Activated T-cell treated with anti-CD3 and anti-CD28 coated beads, Interleukin-2, amount 50 U/mL, for 24 hours (primary cell): ENCODE measurements around the gene FAM3B.
"Not testable (repeated sequence)": the region's sequence is repeated elsewhere in the genome, so short reads cannot be mapped to it uniquely, and the experiment has no call there.

ENCODE experiments used
- DNase-seq: peaks from one replicate; pipeline ENCODE4 v3.0.0-alpha.2; 2020
- H3K27ac Mint-ChIP-seq: 2 replicates; pipeline ENCODE4 v1.8.0; 2020; ENCODE audit warnings: mild to moderate bottlenecking, mixed read lengths
- H3K27me3 Mint-ChIP-seq: 2 replicates; pipeline ENCODE4 v1.8.0; 2020; ENCODE audit warnings: mixed read lengths
- H3K36me3 Mint-ChIP-seq: 2 replicates; pipeline ENCODE4 v1.8.0; 2020; ENCODE audit warnings: low read depth, mixed read lengths
- H3K4me1 Mint-ChIP-seq: 2 replicates; pipeline ENCODE4 v1.8.0; 2020; ENCODE audit warnings: low read depth, mixed read lengths
- H3K4me3 Mint-ChIP-seq: 2 replicates; pipeline ENCODE4 v1.8.0; 2020; ENCODE audit warnings: mild to moderate bottlenecking, moderate library complexity, mixed read lengths
- H3K9me3 Mint-ChIP-seq: 2 replicates; pipeline ENCODE4 v1.8.0; 2020; ENCODE audit warnings: mixed read lengths

The FAM3B gene

DNA sequence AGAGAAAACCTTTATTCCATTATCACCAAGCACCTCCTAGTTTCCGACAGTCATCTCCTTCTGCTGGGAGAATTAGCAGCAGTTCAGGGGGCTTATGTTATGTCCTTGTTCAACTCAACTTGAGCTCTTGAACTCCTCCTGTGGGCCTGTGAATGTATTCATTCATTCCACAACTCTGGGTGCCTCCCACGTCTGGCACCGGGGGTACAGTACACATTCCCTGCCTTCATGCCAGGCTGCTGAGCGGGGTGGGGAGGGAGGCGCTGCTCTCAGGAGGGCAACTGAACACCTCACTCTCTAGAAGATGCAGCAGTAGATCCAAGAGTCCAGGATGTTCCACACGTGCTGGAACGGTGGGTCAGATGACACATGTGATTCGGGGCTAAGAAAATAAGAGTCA, 40.9 kb downstream of the FAM3B start:
- no peaks in the 10 kb centered on the region for H3K9me3 Mint-ChIP-seq
- H3K27ac Mint-ChIP-seq: no peak overlapping the region
- H3K4me3 Mint-ChIP-seq: no peak overlapping the region

DNA sequence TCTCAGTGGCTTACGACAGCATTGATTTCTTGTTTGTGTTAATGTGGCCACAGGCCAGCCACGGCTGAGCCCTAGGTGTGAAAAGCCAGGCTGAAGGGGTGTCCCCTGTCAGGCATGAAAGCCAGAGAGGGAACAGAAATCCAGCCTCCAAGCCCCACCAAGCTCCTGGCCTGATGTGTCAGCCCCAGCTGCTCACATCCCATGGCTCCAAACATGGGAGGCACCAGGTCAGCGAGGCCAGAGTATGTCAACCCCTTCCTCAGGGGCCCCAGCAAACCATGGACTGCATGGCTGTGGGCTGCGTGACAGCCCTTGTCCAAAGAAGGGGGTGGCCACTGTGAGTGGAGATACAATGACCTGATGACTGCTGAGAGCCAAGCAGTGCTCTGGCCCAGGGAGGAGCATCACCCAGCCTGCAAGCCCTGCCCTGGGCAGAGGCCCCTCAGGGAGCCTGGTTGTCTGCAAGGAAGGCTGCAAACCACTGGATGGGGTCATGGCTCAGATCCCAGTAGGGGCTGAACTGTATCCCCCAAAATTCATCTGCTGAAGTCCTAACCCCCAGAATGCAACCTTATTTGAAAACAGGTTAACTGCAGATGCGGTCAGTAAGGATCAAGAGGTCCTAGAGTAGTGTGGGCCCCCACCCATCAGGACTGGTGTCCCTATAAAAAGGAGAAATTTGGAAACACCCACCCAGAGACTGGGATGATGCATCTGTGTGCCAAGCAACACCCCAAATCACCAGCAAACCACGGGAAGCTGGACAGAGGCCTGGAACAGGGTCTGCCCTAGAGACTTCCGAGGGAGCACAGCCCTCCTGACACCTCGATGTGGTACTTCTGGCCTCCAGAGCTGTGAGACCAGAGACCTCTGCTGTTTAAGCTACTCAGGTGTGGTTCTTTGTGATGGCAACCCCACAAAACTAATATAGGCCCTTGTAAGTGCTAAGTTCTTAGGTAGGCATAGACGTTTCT, 41.9 kb downstream of the FAM3B start:
- Mint-ChIP-seq H3K27ac (no peak overlapping the region), H3K36me3 (no peaks in the 10 kb centered on the region), H3K9me3 (no peaks in the 10 kb centered on the region), H3K4me3 (no peak overlapping the region), H3K27me3 (no peaks in the 10 kb centered on the region), H3K4me1 (peaks cover 30% of the 10 kb centered on the region)
- no peak for DNase-seq

More for the DNA sequence above, 40.9 kb downstream of the FAM3B start:
- H3K4me1 Mint-ChIP-seq: peaks cover 20% of the 10 kb centered on the region
- no peaks in the 10 kb centered on the region for H3K27me3 Mint-ChIP-seq
- no peaks in the 10 kb centered on the region for H3K36me3 Mint-ChIP-seq
- DNase-seq: no peak

DNA sequence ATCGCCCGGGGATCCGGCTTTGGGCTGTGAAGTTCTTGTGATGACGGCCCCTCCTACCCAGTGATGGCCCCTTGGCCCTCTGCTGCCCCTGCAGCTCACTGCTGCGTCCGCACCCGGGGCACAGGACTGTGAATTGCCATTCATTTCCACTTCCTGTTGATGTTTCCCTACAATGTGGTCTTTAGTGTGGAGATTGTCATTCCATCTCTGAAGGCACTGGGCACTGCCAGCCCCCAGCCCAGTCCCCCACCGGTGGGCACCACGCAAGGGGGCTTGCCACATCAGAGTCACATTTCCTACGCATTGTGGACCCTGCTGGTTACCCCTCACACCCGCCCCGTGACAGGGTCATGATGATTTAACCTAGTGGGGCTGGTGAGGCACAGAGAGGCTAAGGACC, 42.7 kb downstream of the FAM3B start:
- Mint-ChIP-seq H3K36me3 (no peaks in the 10 kb centered on the region), H3K4me3 (no peak overlapping the region), H3K27me3 (no peaks in the 10 kb centered on the region), H3K4me1 (peaks cover 38% of the 10 kb centered on the region), H3K27ac (no peak overlapping the region), H3K9me3 (no peaks in the 10 kb centered on the region)
- no peak for DNase-seq

DNA sequence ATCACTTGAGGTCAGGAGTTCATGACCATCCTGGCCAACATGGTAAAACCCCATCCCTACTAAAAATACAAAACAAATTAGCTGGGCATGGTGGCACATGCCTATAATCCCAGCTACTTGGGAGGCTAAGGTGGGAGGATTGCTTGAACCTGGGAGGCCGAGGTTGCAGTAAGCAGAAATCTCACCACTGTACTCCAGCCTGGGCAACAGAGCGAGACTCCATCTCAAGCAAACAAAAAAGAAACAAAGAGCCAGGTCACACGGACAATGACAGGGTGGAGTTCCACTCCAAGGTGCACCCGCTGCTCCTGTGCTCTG, 43.1 kb downstream of the FAM3B start:
- H3K9me3 Mint-ChIP-seq, H3K27ac Mint-ChIP-seq, DNase-seq, H3K4me3 Mint-ChIP-seq, H3K27me3 Mint-ChIP-seq, H3K36me3 Mint-ChIP-seq: not testable (repeated sequence)
- peaks cover 40% of the 10 kb centered on the region for H3K4me1 Mint-ChIP-seq

DNA sequence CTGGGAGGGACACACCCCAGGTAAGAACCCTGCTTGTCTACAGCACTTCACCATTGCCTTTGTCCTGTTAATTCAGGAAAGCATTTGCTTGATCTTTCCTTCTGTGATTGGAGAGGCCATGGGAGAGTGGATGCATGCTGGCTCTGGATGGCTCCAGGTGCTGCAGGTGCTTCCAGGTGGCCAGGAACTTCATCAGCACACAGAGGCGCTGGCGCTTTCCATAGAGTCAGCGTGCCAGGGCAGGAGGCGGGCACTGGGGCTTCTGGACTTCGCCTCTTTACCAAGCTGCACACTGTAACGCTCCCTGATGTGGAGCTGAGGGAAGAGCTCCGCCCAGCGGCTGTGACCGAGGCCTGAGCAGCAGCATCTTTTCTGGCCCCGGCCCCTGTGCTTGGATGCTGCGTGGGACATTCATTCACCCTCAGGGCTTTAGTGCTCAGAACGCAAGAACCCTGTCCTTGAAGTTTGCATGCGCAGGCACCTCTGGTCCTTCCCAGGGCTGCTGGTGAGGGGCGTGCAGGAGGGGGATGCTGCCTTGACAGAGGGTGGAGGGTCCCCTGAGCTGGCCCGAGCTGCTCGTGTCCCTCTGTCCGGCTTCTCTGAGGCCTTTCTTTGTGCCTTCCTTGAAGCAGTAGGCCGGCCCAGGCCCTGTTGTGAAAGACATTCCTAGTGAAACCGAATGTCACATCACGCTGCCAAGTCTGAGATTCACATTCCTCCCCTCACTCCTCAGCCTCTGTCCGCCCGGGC, 43.6 kb downstream of the FAM3B start:
- H3K4me3 Mint-ChIP-seq: no peak overlapping the region
- no peak for DNase-seq
- no peaks in the 10 kb centered on the region for H3K36me3 Mint-ChIP-seq
- H3K27me3 Mint-ChIP-seq: no peaks in the 10 kb centered on the region
- peaks cover 46% of the 10 kb centered on the region for H3K4me1 Mint-ChIP-seq
- no peak overlapping the region for H3K27ac Mint-ChIP-seq
- no peaks in the 10 kb centered on the region for H3K9me3 Mint-ChIP-seq

DNA sequence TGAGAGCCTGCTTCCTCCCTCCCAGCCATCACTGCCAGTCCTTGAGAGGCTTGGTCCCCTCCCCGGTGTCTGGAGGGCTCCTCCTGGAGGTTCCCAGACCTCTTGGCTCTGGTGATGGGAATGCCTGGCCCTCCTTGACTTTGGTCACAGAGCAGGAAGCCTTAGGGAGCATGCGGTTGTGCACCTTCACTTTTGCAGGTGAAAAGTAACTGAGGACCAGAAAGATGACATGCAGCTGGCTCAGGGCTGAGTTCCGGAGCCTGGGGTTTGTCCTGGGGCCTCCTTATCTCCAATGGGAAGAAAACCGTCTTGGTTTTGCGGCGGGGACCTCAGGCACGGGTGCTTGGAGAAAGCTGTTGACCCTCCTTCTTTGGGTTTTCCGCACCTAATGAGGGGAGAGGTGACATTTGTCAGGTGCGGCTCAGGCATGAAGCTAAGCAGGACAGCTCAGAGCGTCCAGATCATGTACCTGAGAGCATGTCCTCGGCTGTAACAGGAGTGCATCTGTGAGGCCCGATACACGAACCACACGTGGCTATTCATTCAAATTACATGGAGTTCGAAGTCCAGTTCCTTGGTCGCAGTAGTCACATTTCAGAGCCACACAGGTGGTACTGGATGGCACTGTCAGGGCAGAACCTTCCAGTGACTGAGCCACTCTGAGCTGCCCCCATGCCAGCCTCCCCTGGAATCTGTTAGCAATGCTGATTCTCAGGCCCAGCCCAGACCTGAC, 44.6 kb downstream of the FAM3B start:
- peak overlapping the region; percentile 96 for H3K27ac Mint-ChIP-seq
- peaks cover 3% of the 10 kb centered on the region for H3K36me3 Mint-ChIP-seq
- peaks cover 55% of the 10 kb centered on the region for H3K4me1 Mint-ChIP-seq
- DNase-seq: no peak
- H3K27me3 Mint-ChIP-seq: no peaks in the 10 kb centered on the region
- no peaks in the 10 kb centered on the region for H3K9me3 Mint-ChIP-seq
- H3K4me3 Mint-ChIP-seq: peak overlapping the region; percentile 74

DNA sequence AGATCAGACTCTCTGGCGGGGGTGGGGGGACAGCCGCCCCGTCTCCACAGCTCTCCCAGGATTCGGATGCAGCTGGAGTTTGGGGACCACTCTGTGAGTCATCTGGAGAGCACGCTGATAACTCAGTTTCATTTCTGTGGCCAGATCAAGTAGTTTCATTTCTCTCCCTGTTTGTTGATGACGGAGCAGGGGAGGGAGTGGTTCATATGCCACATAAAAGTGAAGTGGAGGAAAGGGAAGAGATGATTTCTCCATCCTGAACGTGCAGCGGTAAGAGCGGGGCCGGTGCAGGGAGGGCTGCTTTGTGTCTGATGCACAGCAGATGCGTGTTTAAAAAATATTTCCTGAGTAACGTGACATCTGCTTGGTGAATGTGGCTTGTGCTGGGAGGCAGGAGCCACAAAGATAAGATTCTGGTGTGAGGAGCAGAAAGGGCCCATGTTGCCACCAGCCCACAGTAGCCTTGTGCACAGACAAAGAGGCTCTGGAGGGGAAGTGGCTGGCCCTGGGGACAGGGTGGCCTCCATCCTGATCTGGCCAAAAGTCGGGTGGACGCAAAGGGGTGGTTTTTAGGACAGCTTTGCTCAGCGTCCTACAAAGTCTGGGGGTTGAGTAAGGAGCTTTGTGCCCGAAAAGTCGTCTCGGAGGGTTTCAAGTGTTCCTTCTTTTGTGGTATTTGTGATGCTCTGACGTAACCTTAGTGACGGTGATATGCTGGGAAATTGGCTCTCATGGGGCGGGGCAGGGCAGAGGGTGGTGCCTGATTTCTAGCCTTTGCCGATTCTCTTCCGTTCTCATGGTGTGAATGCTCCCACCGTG, 45.4 kb downstream of the FAM3B start, which contains the start of gene MX2:
Gene MX2 (plus strand): TSS at position 242 of the 819 bp plus-strand sequence. CDS start 14,880 bp downstream, outside the sequence.
- DNase-seq: peak; percentile 80
- peaks cover 63% of the 10 kb centered on the region for H3K4me1 Mint-ChIP-seq
- H3K27me3 Mint-ChIP-seq: no peaks in the 10 kb centered on the region
- peak within 1 kb of the TSS; percentile 96 for H3K27ac Mint-ChIP-seq
- peak within 1 kb of the TSS; percentile 74 for H3K4me3 Mint-ChIP-seq
- H3K36me3 Mint-ChIP-seq: peaks cover 7% of the 10 kb centered on the region
- no peaks in the 10 kb centered on the region for H3K9me3 Mint-ChIP-seq

DNA sequence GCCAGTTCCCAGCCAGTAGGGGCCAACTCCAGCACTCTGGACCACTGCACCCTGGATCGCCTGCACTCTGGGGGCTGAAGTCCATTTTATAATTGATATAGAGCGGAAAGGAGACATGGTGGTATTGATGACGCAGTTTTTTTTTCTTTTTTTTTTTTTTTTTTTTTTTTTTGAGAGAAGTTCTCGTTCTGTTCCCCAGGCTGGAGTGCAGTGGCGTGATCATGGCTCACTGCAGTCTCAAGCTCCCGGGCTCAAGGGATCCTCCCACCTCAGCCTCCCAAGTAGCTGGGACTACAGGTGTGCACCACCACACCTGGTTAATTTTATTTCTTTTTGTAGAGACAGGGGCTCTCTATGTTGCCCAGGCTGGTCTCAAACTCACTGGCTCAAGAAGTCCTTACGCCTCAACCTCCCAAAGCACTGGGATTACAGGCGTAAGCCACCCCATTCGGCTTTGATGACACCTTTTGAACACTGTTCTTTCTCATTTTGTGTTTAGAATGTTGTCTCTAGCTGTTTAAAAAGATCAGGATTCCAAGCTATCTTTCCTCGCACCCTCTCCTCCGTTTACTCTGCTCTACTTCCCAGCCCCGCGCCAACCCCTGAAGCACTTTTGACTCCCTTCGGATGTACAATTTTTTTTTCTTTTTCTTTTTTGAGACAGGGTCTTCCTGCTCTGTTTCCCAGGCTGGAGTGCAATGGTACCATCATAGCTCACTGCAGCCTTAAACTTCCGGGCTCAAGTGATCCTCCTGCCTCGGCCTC, 46.2 kb downstream of the FAM3B start:
- peaks cover 11% of the 10 kb centered on the region for H3K36me3 Mint-ChIP-seq
- DNase-seq: peak; percentile 48
- H3K4me3 Mint-ChIP-seq: peak overlapping the region; percentile 74
- H3K4me1 Mint-ChIP-seq: peaks cover 69% of the 10 kb centered on the region
- no peaks in the 10 kb centered on the region for H3K9me3 Mint-ChIP-seq
- peak overlapping the region; percentile 96 for H3K27ac Mint-ChIP-seq
- H3K27me3 Mint-ChIP-seq: no peaks in the 10 kb centered on the region

DNA sequence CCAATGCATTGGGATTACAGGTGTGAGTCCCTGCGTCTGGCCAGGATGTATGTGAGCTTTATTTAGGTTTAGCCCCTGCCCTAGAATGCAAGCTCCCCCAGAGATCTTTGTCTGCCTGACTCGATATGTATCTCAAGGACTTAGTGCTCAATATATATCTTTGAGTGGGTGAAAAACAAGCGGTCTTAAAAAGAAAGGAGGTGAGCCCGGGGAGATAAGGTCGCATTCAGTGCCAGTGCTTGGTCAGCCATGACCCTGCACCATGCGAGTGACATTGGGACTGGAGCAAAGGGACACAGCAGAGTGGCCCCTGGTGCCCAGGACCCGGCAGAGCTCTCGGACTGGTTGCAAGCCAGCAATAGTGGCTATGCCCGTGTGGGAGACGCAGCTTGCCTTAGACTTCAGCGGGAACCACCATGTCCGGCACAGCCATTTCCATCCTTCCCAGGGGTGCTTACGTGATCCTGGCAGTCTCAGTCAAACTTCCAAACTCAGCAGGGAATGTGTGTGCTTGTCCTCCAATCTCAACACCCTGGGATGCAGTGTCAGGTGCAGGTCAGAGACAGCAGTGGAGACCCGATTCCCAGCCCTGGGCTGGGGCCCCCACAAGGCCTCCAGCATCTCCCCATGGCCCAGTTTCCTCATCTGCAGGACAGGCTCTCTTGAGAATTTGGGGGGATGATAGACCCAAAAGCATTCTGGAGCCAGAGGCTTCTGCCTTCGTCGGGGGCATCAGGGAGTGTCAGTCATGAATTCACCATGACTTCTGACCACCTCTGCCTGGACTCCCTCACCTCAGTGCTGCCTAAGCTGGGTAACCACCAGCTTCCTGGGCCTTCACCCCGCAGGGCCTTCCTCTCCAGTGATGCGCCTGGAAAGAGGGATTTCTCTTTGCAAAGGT, 47.0 kb downstream of the FAM3B start:
- H3K36me3 Mint-ChIP-seq: peaks cover 14% of the 10 kb centered on the region

DNA sequence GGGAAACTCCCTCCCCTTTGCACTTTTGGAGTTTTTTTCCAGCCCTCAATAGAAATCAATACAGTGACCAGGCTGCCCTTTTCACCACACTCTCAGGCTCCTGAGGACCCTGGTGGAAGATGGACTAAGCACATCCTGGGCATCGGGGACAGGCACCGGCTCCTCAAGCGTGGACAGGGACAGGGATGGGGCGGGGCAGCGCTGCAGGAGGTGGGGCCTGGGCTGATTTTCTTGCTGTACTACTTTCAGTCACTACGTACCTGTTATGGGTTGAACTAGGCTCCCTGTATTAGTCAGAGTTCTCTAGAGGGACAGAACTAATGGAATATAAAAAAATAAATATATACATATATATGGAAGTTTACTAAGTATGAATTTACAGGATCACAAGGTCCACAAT, 47.7 kb downstream of the FAM3B start:
- DNase-seq: peak; percentile 55
- Mint-ChIP-seq H3K9me3 (no peaks in the 10 kb centered on the region), H3K4me3 (peak overlapping the region; percentile 15), H3K27ac (peak overlapping the region; percentile 96), H3K36me3 (peaks cover 14% of the 10 kb centered on the region), H3K4me1 (peaks cover 84% of the 10 kb centered on the region), H3K27me3 (no peaks in the 10 kb centered on the region)

More for the DNA sequence above, 47.0 kb downstream of the FAM3B start:
- Mint-ChIP-seq H3K4me1 (peaks cover 77% of the 10 kb centered on the region), H3K9me3 (no peaks in the 10 kb centered on the region), H3K27ac (peak overlapping the region; percentile 96), H3K27me3 (no peaks in the 10 kb centered on the region), H3K4me3 (peak overlapping the region; percentile 74)
- DNase-seq: no peak

DNA sequence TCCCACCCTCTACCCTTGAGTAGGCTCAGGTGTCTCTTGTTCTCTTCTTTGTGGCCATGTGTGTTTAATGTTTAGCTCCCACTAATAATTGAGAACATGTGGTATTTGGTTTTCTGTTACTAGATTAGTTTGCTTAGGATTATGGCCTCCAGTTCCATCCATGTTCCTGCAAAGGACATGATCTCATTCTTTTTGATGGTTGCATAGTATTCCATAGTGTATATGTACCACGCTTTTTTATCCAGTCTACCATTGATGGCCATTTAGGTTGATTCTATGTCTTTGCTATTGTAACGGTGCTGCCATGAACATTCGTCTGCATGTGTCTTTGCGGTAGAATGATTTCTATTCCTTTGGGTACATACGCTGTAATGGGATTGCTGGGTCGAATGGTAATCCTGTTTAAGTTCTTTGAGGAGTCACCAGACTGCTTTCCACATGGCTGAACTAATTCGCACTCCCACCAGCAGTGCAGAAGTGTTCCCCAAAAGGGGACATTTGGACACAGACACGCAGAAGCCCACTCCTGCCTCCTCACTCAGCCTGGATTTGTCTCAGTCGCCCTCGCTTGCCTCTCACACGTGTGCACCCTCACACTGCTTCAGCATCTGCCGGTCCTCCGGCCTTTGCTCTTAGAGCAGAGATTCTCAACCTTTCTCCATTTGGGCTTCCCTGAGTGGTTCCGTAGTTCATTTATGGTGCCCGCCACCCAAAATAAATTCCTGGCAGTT, 48.9 kb downstream of the FAM3B start:
- peaks cover 94% of the 10 kb centered on the region for H3K4me1 Mint-ChIP-seq
- H3K36me3 Mint-ChIP-seq: peaks cover 14% of the 10 kb centered on the region
- DNase-seq: no peak

DNA sequence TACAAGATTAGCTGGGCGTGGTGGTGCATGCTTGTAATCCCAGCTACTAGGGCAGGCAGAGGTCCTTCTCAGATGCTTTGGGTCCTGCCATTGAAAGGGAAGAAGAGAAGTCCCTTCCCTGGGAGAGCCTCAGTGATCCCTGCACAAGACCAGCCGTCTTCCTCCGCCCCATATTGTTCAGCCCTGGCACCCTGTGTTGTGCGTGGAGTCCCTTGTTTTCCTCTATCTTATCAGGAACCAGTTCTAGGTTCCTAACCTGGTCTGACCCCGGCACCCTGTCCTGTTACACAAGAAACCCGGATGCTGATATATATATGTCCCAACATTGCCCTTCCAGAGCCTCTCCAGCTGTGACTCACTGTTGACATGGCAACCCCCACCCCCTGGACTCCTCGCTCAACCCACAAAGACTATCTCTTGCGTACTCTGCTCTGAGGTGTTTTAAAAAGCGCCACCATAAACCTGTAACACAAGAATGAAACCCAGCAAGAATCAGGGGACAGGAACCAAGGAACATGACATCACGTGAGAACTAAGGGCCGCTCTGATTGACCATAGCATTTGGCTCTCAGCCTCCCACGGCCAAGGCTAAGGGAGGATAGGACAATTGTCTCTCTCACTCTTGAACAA, 50.0 kb downstream of the FAM3B start:
- peaks cover 95% of the 10 kb centered on the region for H3K4me1 Mint-ChIP-seq
- no peaks in the 10 kb centered on the region for H3K27me3 Mint-ChIP-seq
- H3K36me3 Mint-ChIP-seq: peaks cover 19% of the 10 kb centered on the region
- H3K9me3 Mint-ChIP-seq: no peaks in the 10 kb centered on the region
- H3K4me3 Mint-ChIP-seq: no peak overlapping the region
- DNase-seq: no peak
- H3K27ac Mint-ChIP-seq: peak overlapping the region; percentile 68

More for the DNA sequence above, 48.9 kb downstream of the FAM3B start:
- no peaks in the 10 kb centered on the region for H3K27me3 Mint-ChIP-seq
- peak overlapping the region; percentile 63 for H3K27ac Mint-ChIP-seq
- H3K4me3 Mint-ChIP-seq: no peak overlapping the region
- no peaks in the 10 kb centered on the region for H3K9me3 Mint-ChIP-seq
